DND-41 (cell line): Measurements from ENCODE around the gene EML1.
A peak's percentile ranks its signal among the peaks of the same experiment; 100 is the strongest.

Source experiments
- ATAC-seq: fragments of 200-7000 bp; cut with Tn5 transposase; 3 replicates; pipeline ENCODE4 v1.9.1; 2021; ENCODE audit warnings: low read depth; ENCODE audit not compliant: insufficient read depth
- DNase-seq: peaks from one replicate; pipeline ENCODE4 v3.0.0-alpha.2; 2020
- H2AFZ ChIP-seq: 2 replicates; pipeline ENCODE4 v1.6.0; 2012; ENCODE audit warnings: low read depth, low read length
- H3K27ac ChIP-seq: 2 replicates; pipeline ENCODE4 v1.5.1; 2012; ENCODE audit warnings: low read length, inconsistent platforms
- H3K27me3 ChIP-seq: fragments of 200-600 bp; sonication (generic); 2 replicates; pipeline ENCODE4 v1.6.0; 2012; ENCODE audit warnings: low read length, mild to moderate bottlenecking, inconsistent platforms; ENCODE audit not compliant: insufficient read depth, poor library complexity
- H3K36me3 ChIP-seq: 2 replicates; pipeline ENCODE4 v1.5.1; 2012; ENCODE audit warnings: low read length, inconsistent platforms; ENCODE audit not compliant: insufficient read depth
- H3K4me1 ChIP-seq: 2 replicates; pipeline ENCODE4 v1.5.1; 2012; ENCODE audit warnings: mild to moderate bottlenecking, low read length; ENCODE audit not compliant: insufficient read depth
- H3K4me2 ChIP-seq: 2 replicates; pipeline ENCODE4 v1.6.0; 2012; ENCODE audit warnings: mild to moderate bottlenecking, moderate library complexity, low read length, inconsistent platforms; ENCODE audit not compliant: insufficient read depth
- H3K4me3 ChIP-seq, 2 experiments: fragments of 200-600 bp in 1 of 2; shearing (Covaris generic) in 1 of 2; 2 replicates each; pipeline ENCODE4 v1.5.1; 2012 to 2016; ENCODE audit warnings: inconsistent platforms in 2 of 2, low read length in 2 of 2, mild to moderate bottlenecking in 2 of 2, low read depth in 1 of 2, moderate library complexity in 1 of 2
- H3K79me2 ChIP-seq: 2 replicates; pipeline ENCODE4 v1.6.0; 2012; ENCODE audit warnings: low read length, inconsistent platforms; ENCODE audit not compliant: insufficient read depth
- H3K9ac ChIP-seq: 2 replicates; pipeline ENCODE4 v1.6.0; 2012; ENCODE audit warnings: low read depth, mild to moderate bottlenecking, inconsistent platforms, low read length, moderate library complexity
- H3K9me3 ChIP-seq: 2 replicates; pipeline ENCODE4 v1.5.1; 2012; ENCODE audit warnings: low read length, moderate library complexity, mild to moderate bottlenecking, inconsistent platforms; ENCODE audit not compliant: insufficient read depth, severe bottlenecking
- H4K20me1 ChIP-seq: 2 replicates; pipeline ENCODE4 v1.6.0; 2012; ENCODE audit warnings: low read length; ENCODE audit not compliant: insufficient read depth
- EZH2 ChIP-seq: IDR thresholded peaks from 3 replicates; pipeline ENCODE4 v1.6.1; 2012; ENCODE audit warnings: borderline replicate concordance, low read depth, mild to moderate bottlenecking, moderate library complexity, low read length, inconsistent platforms; ENCODE audit not compliant: severe bottlenecking
- TF ChIP-seq, protein P1 (sequence below): IDR thresholded peaks from 2 replicates; pipeline ENCODE4 v1.5.1; 2012; ENCODE audit warnings: borderline replicate concordance, low read length, moderate library complexity, mild to moderate bottlenecking; ENCODE audit not compliant: poor library complexity, severe bottlenecking; ENCODE audit errors: extremely low read depth

Gene EML1

DNA sequence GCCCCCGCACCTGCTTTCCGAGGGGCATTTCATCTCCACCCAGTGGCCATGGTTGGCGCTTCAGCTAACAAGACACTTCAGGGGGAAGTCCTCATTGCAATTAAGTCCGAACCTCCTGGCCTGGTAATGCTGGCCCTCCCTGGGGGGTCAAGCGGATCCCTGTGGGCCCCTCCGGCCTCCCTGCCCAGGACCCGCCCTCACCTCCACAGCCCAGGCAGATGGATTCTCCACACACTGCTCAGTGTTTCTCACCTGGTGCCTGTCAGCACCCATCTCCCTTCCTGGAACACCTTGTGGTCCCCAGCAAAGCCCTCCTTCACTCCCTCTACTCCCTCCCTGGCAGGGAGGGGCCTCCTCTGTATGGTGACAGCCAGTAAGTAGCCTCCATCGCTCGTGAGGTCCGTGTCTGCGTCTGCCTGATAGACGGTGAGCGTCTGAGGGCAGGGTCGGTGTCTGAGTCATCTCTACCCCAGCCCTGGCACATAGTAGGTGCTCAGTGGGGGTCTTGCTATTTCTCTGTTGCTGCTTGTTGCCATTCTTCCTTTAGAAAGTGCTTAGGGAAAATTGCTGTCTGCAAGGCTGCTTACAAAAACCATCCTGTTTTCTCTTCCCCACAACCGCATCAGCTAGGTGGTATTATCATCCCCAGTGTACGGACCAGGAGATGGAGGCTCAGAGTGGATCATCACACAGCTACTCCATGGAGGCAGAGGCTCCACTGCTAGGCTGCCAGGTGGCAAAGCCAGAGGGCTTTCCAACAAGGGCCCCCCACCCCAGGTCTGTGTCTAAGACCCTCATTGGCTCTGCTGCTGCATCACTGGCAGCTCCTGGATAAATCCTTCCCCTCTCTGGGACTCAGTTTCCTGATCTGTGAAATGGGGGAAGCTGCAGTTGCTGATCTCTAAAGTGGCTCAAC, 39.7 kb upstream of the EML1 start:
- H4K20me1 ChIP-seq, result peaks cover 11% of the 10 kb centered on the region; the same call in 1 of the 2 replicates
- DNase-seq (no peak), ATAC-seq (no peak)
- no peak overlapping the region for H3K9ac ChIP-seq
- TF ChIP-seq, protein P1, sequence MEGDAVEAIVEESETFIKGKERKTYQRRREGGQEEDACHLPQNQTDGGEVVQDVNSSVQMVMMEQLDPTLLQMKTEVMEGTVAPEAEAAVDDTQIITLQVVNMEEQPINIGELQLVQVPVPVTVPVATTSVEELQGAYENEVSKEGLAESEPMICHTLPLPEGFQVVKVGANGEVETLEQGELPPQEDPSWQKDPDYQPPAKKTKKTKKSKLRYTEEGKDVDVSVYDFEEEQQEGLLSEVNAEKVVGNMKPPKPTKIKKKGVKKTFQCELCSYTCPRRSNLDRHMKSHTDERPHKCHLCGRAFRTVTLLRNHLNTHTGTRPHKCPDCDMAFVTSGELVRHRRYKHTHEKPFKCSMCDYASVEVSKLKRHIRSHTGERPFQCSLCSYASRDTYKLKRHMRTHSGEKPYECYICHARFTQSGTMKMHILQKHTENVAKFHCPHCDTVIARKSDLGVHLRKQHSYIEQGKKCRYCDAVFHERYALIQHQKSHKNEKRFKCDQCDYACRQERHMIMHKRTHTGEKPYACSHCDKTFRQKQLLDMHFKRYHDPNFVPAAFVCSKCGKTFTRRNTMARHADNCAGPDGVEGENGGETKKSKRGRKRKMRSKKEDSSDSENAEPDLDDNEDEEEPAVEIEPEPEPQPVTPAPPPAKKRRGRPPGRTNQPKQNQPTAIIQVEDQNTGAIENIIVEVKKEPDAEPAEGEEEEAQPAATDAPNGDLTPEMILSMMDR, result peak; percentile 17
- no peak for TF ChIP-seq EZH2
- H3K9me3 ChIP-seq, result no peaks in the 10 kb centered on the region
- H2AFZ ChIP-seq, result no peak overlapping the region
- H3K4me1 ChIP-seq, result no peaks in the 10 kb centered on the region
- no peaks in the 10 kb centered on the region for H3K36me3 ChIP-seq
- H3K79me2 ChIP-seq, result no peaks in the 10 kb centered on the region
- H3K27ac ChIP-seq, result no peak overlapping the region
- peaks cover 16% of the 10 kb centered on the region for H3K27me3 ChIP-seq
- no peak overlapping the region for H3K4me2 ChIP-seq
- H3K4me3 ChIP-seq, result no peak overlapping the region

DNA sequence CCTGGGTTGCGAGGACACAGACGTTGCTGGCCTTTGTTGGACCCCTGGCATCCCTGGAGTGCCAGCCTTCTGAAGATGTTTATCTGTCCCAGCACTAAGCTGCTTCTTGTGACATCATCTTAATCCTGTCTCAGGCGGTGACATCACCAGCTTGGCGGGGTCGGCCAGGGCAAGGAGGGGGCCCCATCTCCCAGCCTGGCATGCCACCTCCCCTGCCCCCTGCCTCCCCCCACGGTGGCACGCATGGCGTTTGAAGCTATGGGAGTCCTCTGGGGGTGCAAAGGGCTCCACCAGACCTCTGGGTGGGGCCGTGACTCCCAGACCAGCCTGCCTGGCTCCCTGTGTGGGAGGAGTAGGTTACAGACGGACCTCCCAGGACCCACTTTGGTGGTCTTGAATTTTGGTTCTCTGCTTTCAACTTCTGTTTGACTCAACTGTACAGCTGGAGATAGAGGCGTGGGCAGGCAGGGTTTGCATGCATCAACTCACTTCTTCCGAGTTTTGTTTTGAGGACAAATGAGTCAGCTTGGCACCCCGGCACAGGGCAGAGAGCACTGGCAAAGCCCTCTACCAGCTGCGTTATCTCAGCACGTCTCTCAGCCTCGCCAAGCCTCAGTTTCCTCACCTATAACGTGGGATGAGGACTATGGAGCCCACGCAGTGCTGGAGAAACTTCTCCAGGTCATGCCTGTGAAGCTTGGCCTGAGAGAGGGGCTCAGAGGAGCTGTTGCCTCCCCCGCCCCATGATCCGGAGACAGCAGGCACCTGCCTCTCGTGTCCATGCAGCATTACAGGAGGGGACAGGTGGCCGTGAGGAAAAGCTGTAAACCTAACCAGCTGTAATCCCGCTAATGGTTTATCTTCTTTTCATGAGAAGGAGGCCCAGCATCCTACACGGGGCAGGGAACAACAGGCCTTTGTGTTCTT, 38.8 kb upstream of the EML1 start:
- Histone ChIP-seq H3K4me1 (no peaks in the 10 kb centered on the region), H3K9me3 (no peaks in the 10 kb centered on the region), H4K20me1 (peaks cover 11% of the 10 kb centered on the region; the same call in 1 of the 2 replicates), H3K79me2 (no peaks in the 10 kb centered on the region), H3K27ac (no peak overlapping the region), H2AFZ (no peak overlapping the region), H3K4me3 (no peak overlapping the region), H3K4me2 (no peak overlapping the region), H3K9ac (no peak overlapping the region), H3K36me3 (no peaks in the 10 kb centered on the region), H3K27me3 (peaks cover 16% of the 10 kb centered on the region)
- ATAC-seq, result no peak
- no peak for DNase-seq
- no peak for TF ChIP-seq EZH2
- TF ChIP-seq, protein P1, result no peak

DNA sequence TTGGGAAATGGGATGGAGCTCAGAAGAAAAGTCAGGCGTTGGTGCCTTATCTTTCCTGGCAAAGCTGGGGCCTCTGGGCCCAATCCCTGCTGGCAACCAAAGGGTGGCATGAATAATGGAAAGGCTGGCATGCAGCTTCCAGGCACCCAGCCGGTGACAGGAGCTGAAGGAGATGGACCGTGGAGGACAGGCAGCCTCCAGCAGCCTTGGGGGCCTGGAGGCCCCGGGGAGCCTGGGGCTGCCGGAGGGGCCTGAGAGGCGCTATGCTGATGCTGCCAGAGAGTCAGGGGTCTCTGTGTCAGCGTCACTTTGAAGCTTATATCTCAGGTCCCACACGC, 38.2 kb upstream of the EML1 start:
- H3K4me1 ChIP-seq, result no peaks in the 10 kb centered on the region
- H3K4me2 ChIP-seq, result no peak overlapping the region
- TF ChIP-seq, protein P1, result no peak
- TF ChIP-seq EZH2, result no peak
- no peaks in the 10 kb centered on the region for H3K36me3 ChIP-seq
- no peak overlapping the region for H3K27ac ChIP-seq
- H2AFZ ChIP-seq, result no peak overlapping the region
- H3K27me3 ChIP-seq, result peaks cover 19% of the 10 kb centered on the region
- DNase-seq (no peak), ATAC-seq (no peak)
- peaks cover 11% of the 10 kb centered on the region; the same call in 1 of the 2 replicates for H4K20me1 ChIP-seq
- no peaks in the 10 kb centered on the region for H3K79me2 ChIP-seq
- no peak overlapping the region for H3K9ac ChIP-seq
- H3K9me3 ChIP-seq, result no peaks in the 10 kb centered on the region
- H3K4me3 ChIP-seq, result no peak overlapping the region
